Measurements from ENCODE around the gene ATOH8.
A peak's percentile ranks its signal among the peaks of the same experiment; 100 is the strongest.

Gene ATOH8

DNA sequence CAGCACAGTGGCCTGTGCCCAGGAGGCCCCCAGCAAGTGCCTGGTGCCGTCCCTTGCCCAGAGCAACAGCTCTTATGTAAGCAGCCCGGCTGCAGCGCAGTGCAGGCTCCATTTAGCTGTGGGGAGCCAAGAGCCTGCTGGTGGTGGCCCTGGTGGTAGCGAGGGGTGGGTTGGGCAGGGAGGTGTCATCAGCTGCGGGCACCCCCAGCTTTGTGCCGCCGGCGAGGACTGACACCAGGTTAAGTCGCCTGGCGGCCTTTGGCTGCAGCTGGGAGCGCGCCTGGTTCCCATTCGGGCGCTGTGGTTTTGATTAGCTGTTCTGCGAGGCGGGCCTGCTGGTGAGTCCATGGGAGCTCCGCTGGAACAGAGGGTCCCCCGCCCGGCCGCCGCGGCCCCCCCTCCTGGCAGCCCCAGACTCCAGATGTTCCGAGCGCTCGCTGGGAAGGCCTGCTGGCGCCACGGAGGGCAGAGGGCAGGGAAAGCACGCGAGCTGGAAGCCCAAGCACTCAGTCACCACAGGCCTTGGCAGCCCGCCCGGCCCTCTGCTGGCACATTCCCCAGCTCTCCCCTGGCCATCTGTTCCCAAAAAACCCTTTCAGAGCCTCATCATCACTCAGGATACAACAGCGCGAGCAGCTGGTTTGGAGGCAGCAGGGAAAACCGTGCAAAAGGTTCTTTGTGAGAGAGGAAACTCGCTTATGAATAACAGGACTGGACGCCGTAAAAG, 18.4 kb downstream of the ATOH8 start:
- peak; percentile 98 for DNase-seq

DNA sequence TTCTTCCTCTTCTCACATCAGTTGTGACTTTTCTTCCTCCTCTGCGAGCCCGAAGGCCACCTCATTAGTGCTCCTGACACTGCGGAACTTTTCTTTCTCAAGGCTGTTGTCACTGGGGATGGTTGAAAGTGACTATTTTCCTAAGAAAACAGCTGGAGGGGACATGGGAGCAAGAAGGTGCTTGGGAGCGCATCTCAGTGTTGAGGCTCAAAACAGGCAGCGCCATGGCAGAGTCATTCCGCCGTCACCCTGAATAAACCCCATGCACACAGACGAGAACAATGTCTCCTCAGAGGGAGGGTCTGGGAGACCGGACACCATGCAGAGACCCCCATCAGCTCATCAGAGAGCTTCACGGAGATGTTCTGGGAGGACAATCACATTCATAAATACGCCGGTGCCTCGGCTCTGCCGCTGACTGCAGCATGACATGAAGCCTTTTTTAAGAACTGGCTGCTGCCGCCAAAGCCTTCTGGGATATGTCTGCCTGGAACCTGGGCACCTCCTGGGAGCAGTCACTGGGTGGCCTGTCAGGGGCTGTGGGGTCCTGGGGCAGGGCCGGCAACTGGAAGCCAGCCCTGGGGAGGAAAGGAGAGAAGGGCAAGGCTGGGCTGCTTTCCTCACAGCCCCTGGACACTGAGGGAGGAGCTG, 19.2 kb downstream of the ATOH8 start:
- DNase-seq, result no peak

DNA sequence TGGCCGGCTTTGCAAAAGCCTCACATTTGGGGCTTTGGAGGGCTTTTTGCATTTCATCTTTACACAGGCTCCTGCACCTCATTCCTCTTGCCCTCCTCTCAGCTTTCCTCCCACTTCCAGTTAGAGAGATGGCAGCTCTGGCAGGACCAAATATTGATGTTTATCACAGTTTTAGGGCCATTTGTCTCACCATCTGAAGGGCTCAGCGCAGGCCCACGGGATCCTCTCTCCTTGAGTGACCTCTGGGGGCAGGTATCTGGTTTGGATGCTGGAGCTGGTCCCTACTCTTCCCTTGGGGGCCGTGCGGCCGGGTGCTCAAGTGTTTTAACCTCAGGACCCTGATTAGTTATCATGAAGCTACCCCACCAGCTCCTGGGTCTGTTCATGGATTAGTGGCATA, 19.9 kb downstream of the ATOH8 start:
- DNase-seq, result no peak

DNA sequence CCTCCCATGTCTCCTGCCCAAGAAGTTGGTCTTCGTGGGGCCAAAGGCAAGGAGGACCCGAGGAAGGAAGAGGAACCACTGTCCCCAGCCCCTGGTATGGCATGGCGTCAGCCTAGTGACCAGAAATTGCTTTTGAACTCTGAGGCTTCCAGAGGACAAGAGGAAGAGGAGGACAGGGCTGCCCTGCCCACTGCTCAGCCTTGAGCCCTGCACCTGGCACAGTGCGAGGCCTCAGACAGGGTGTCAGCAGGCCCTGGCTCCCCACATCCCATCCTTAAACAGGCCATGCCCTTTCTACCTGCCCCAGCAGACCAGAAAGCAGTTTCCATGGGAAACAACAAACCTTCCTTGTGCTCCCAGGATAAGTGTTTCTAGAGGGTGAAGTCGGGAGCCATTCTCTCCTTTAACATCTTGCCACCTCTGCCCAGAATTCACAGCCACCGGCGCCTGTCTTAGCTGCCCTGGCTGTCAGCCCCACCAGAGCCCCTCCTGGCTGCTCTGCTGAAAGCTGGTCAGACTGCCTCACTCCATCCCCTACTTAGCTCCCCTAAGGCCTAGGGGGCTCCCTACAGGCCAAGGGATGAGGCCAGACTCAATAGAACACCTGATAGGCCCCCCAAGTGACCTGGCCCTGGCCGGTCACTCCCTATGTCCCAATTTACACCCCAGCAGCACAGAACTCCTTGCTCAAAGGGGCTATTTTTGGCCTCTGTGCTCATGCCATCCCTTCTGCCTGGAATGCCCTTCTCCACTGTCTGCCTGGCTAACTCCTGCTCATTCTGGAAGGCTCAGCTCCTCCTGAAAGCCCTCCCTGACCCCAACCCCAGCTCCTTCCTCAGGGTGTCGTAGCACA, 20.6 kb downstream of the ATOH8 start:
- no peak for DNase-seq

DNA sequence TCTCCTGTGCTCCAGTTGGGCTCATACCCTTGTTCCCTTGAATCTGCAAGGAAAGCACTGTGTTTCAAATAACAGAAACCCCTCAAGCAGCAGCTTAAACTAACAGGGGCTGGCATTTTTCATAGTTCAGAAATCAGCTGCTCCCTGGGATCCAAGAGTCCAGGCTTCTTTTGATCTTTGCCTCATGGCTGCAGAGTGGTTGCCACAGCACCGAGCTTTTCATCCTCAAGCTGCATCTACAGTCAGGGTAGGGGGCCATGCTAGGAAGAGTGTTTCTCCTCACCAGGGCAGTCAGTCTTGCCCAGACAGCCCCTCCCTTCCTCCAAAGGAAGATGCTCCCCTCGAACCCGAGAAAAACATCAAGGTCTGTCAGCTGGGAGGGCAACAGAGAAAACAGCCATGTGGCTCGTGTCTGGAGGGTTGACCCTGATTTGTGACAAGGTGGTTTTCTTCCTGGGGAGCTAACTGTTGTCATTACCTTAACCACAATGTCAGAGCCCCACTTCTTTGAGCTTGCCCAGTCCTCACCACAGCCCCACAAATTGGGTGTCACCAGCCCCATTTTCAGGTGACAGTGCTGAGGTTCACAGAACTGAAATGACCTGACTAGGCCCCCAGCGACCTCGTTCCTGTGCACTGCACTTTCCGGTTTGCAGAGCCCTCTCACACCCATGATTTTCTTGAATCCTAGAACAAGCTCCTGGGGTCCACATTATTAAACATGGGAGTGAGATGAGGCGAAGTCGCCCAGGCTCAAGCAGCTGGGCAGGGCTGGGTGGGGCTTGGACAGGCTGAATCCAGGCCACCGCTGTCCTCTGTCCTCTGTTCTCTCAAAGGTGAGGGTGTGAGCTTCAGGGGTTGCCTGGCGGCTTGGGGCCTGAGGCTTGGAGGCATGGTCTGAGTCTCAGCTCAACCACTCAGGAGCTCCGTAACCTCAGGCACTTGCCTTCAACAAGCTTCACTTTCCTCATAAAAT, 21.9 kb downstream of the ATOH8 start:
- DNase-seq, result no peak

DNA sequence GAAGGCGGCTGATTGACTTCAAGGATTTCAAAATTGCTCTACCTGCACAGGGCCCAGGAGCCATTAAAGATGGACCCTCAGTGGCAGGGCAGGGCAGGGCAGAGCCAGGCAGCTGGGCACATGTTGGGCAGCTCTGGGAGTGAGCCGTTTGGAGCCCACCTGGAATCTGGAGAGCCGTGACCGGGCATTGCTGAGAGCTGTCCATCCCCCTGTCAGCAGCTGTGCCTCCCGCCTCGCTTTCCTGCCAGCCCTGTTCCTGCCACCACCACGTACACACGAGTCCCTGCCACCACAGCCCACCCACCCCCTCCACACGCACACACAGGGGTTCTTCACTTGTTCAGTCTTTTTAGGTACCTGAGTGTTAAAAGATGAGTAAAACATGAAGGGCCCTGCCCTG, 22.9 kb downstream of the ATOH8 start:
- no peak for DNase-seq

DNA sequence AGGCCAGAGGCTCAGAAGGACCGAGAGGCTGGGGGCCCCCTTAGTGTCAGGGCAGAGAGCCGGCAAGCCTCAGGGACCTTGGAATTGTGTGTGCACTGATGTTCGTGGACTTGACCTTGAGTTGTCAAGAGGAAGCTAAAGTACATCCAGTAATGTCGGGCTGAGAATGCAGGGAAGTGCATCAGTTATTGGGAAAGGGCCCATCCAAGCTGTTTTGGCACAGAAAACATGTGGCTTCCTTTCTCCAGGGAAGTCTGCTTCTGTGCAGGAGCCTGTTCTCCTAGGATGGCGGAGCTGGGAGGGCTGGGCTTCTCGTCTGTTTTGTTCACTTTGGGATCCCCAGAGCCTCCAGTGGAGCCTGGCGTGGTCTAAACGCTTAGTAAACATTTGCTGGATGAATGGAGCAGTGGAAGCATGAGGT, 23.7 kb downstream of the ATOH8 start:
- peak; percentile 73 for DNase-seq

DNA sequence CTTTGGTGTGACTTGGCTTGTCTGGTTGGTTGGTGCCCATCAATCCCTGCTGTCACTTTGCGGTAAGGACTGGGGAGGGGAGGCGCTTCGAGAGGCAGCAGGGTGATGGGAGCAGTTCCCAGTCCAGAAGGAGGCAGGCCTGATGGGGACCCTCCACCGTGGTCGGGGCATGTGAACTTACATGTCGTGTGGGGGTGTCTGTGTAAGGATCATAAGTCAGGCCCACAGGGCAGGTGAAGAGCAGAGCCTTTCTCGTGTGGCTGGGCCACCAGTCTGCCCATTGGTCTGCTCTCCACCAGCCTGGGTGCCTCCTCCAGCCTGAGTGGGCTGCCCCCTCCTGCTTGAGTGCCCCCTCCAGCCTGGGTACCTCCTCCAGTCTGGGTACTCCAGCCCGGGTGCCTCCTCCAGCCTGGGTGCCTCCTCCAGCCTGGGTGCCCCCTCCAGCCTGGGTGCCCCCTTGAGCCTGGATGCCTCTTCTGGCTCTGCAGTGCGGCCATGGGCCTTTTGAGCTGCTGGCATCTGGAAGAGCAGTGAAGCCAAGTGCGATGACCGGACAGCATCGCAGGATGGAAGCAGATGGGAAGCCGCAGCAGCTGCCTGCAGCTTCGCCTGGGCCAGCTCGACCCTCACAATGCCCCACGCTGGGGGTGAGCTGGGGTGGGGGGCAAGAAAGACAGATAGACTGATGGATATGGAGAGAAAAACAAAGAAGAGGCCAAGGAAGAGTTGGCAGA, 25.0 kb downstream of the ATOH8 start:
- DNase-seq, result no peak

DNA sequence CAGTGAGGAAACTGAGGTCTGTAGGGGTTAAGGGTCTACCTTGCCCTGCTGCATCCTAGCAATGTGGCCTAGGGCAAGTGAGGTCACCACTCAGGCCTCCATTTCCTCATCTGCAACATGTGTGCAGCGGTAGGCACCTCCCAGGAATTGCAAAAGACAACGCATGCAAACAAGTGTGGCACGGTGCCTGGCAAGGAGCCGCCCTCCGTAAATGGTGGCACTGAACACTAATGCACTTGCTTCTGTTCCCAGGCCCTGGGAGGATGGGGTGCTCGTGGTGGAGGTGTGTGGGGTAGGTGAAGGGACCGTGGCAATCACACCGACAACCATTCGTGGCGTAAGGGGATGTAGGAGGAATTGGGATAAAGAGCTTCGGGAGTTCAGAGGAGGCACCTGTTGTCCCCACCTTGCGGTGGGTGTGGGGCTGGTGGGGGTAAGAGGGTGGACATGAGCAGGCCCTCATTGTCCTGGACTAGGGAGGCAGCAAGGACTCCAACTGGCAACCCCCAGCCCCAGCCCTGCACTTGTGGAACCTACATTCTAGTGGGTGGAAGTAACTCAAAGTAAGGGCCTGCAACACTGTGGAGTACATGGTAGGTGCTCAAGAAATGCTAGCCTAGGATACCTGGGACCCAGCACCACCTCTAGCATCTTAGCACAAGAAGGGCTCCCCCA, 26.0 kb downstream of the ATOH8 start:
- DNase-seq, result no peak

DNA sequence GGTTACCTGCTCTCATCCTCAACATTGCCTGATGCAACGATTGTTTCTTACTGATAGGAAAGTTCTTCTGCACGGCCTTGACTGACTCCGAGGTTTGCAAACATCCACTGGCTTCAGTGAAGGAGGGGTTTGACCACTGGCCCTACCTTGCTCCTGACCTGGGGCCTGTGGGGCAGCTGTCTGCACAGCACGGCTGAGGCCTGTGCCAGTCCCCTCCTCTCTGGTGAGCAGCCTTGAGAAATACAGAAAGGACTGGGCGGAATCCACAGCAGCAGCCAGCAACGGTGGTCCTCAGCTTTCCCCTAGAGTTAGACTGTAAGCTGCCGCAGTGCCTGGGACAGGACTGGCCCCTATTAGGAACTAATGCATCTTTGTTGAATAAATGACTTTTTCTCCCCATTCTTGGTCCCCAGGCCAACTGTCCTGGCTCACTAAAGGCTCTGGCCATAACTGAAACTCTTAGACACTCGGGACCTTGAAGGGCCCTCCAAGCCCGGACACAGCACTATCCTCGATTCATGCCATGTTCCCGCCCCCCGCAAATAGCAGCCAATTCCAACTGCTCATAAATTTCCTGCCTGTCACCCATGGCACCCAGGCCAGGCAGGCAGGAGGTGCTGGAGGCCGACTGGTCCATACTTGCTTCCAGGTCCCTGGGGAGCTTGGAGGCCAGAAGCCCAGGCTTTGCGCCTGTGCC, 26.7 kb downstream of the ATOH8 start:
- DNase-seq, result no peak

DNA sequence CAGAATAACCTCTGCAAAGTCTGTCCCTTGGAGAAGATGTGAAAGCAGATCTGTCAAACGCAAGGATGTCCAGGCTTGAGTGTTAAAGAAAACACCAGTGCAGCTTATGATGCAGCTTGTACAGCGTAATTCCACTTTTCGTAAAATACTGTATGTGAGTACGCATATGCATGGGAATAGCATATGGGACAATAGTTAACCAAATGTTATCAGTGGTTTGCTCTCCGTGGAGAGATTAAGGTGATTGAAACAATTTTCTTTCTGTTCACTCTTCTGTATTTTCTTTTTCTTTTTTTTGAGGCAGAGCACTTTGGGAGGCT, 27.2 kb downstream of the ATOH8 start:
- DNase-seq, result no peak

DNA sequence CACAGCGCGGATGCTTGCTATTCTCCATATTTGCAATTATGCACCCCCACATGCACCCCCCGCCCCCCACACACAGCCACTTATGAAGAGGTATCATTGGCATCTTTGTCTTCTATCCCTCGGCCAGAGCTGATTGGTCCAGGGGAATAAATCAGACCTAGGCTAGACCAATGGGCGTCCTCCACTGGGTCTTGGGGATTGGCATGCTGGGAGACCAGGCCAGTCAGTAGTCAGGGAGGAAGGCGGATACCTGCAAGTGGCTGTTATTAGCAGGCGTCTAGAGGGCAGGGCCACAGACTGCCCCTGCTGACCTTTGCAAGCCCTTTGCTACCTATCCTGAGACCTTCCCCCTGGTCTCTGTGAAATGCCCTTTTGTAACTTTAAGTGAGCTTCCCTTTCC, 30.0 kb downstream of the ATOH8 start:
- no peak for DNase-seq

DNA sequence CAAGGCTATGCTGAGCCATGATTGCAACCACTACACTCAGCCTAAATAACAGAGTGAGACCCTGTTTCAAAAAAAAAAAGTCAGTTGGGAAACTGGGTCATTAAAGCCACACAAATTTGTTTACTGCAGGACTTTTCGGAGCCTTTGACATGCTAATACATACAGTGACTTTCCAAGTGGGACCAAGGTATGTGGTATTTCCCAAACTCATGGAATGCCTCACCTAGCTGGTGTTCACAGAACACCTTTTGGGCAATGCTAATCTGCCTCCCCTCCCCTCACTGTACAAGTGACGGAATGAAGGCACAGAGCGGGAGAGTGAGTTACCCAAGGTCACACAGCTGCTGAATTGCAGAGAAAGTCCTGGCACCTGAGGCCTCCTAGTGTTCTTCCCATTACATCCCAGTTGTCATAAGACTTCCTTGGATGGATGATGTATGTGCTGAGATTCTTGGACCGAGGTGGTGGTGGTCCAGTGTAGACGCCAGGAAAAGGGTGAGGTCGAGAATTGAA, 30.7 kb downstream of the ATOH8 start:
- no peak for DNase-seq

DNA sequence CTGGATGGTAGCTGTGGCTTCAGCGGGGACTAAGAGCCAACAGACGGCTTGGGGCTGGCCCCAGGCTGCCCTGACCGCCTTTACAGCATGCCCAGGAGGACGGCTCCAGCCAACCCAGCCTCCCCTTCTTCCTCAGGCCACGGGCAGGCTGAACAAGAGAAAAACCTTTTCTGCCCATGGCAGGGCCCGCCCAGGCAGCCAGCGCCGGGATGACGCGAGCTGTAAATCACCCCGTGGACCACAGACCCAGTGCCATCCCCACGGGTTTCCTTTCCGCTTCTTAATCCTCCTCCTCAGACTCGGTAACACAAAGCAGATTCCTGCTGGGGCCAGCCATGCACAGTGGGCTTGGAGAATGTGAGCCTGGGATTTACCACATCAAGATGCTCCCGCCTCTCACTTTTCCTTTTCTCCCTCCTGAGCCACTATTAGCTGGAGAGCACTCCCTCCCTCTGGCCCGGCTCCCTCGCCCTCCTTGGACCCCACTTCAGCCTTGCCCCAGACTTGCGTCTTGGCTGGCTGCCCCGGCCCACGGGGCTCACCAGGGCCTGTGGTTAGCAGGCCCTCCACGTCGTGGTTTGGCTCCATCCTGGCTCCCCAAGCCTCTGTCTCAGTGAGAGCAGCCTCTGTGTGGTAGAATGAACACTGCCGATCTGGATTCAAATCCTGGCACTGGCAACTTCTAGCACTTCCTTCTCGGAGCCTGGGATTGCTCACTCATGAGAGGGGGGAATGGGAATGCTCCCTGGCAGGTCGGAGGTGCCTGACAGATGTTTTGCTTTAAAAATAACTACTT, 31.4 kb downstream of the ATOH8 start:
- DNase-seq, result peak; percentile 54

DNA sequence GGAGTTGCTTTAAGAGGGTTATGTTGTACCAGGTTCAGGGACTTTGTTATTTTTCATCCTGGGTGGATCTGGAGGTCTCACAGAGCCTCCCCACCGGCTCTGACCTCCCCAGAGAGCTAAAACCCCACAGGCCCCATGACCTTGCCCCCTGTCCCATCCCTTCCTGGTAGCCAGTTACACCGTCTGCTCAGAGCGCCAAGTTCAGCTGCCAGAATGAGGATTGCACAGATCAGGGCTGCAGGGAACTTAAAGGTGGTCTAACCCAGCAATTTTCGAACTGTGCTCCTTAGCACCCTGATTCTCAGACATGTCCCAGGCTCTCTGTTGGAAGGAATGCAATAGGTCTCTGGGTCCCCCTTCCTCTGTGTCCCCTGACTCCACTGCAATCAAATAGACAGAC, 32.1 kb downstream of the ATOH8 start:
- no peak for DNase-seq

DNA sequence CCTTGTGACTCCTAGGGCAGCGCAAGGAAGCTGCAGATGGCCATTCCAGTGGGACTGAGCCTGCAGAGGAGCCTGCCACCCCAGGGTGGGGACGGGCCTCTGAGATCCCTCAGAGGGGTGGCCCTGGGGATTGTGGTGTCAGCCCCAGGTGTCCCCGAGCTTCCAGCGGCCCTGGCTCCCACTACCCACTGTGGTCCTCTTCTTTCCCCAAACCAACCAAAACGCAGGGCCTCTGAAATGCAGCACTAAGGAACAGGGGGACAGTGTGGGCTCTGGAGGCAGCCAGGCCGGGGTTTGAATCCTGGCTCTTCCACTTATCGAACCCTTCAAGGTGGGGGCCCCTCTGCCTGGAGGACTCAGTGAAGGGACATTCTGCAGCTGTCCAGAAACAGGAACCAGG, 32.7 kb downstream of the ATOH8 start:
- DNase-seq, result no peak

DNA sequence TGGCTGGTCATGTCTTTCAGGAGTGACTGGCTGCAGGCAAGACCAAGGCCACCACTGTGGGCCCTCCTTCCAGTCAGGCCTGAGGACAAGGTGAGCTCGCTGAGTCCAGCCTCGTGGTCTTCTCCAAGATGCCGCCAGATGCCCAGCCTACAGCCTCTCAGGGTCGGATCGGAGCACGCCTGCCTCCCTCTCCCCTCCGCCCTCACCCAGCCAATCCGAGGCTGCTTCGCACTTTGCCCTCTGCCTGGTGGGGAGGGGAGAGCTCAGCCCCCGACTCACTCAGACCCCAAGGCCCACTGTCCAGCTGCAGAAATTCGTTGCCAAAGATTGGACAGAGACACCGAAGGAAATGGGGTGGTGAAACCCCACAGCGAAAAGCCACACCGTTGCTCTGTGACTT, 33.1 kb downstream of the ATOH8 start:
- no peak for DNase-seq

DNA sequence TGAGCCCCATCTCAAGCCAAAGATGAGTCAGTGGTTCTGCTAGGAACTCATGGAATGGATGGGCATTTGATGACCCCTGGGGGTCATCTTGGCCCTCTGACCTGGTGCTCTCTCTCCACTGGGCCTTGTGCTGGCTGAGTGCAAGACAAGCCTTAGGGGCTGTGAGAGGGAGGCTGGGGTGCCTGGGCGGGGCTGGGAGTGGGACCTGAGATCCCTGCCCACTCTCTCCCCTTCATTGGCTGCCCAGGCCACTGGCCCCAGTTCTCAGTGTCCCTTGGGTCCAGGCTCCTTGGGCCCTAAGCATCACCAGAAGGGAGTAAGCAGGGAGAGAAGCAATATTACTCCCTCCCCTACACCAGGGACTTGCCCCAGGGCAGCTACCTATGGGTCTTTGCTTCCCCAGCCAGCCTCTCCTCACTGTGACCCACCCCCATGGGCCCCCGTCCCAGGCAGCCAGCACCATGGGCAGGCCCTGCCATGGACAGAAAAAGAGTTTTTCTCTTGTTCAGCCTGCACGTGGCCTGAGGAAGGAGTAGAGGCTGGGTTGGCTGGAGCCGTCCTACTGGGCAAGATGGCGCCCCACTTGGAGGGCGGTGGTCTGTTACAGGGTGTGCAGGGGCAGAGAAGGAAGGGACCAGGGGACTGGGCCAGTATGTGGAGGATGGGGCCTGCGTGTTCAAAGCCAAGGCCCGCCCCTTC, 33.6 kb downstream of the ATOH8 start:
- no peak for DNase-seq

DNA sequence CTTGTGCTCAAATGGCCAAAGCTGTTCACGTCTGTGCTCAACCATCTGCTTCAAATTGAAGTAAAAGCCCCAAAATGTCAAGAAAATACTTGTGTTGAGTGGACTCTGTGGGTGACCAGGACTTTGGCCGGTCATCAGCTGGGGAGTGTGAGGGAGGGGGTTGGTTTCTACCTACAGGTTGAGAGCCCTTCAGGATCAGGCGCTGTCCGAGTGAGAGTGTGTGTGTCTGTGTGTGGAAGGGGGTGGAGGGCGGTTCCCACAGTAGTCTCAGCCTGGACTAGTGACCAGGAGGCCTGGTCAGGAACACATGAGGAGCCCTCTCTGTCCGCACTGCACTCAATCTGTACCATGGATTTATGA, 34.2 kb downstream of the ATOH8 start:
- DNase-seq, result no peak

All from NCI-H1694 (cell line).